KOPT-K1 (cell line): ENCODE results near the gene C4B.
"Not testable (repeated sequence)": the region's sequence is repeated elsewhere in the genome, so short reads cannot be mapped to it uniquely, and the experiment has no call there.

Source experiments
- H3K27ac ChIP-seq: fragments of 200-600 bp; sonication (generic); 2 replicates; pipeline ENCODE4 v1.5.1; 2016; ENCODE audit warnings: antibody characterized with exemption, mild to moderate bottlenecking, low read depth, low read length; ENCODE audit not compliant: poor library complexity, severe bottlenecking
- H3K36me3 ChIP-seq: fragments of 200-600 bp; sonication (generic); 2 replicates; pipeline ENCODE4 v1.5.1; 2017; ENCODE audit warnings: antibody characterized with exemption, mild to moderate bottlenecking, low read length, moderate library complexity; ENCODE audit not compliant: insufficient read depth
- H3K9me3 ChIP-seq: fragments of 200-600 bp; sonication (generic); 2 replicates; pipeline ENCODE4 v1.5.1; 2017; ENCODE audit warnings: antibody characterized with exemption, low read length, mild to moderate bottlenecking; ENCODE audit not compliant: insufficient read depth, poor library complexity, severe bottlenecking

Gene C4B

DNA sequence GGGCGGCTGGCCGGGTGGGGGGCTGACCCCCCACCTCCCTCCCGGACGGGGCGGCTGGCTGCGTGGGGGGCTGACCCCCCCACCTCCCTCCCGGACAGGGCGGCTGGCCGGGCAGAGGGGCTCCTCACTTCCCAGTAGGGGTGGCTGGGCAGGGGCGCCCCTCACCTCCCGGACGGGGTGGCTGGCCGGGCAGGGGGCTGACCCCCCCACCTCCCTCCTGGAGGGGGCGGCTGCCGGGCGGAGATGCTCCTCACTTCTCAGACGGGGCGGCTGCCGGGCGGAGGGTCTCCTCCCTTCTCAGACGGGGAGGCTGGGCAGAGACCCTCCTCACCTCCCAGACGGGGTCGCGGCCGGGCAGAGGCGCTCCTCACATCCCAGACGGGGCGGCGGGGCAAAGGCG, 38.5 kb upstream of the C4B start:
- not testable (repeated sequence) for H3K27ac ChIP-seq, H3K9me3 ChIP-seq, H3K36me3 ChIP-seq

DNA sequence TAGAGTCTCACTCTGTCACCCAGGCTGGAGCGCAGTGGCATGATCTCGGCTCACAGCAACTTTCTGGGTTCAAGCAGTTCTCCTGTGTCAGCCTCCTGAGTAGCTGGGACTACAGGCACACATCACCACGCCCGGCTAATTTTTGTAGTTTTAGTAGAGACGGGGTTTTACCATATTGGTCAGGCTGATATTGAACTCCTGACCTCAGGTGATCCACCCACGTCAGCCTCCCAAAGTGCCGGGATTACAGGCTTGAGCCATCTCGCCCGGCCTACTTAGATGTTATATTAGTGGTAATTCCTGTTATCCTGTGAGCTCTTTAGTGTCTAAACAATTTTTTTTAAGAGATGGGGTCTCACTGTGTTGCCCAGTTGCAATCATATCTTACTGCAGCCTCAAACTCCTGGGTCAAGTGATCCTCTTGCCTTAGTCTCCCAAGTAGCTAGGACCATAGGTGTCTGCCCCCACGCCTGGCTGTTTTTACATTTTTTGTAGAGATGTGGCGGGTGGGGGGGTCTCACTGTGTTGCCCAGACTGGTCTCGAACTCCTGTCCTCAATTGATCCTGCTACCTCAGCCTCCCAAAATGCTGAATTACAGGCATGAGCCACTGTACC, 36.7 kb upstream of the C4B start:
- no peaks in the 10 kb centered on the region for H3K36me3 ChIP-seq
- no peak overlapping the region for H3K27ac ChIP-seq

DNA sequence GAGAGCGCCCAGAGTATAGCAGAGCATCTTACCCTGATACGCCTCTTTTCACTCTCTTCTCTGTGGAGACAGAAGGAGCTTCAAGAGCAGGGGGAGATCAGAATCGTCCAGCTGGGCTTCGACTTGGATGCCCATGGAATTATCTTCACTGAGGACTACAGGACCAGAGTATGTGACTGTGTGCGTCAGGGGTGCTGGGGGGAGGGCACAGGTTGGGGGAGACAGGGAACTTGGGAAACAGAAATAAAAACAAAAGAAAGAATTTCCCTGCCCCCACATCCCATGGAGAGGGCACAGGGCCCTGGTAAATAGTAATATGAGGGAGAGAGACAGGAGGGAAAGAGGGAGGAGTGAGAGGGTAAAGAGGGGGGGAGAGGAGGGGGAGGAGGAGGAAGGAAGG, 35.8 kb upstream of the C4B start:
- Histone ChIP-seq H3K9me3 (no peaks in the 10 kb centered on the region), H3K27ac (no peak overlapping the region), H3K36me3 (no peaks in the 10 kb centered on the region)

More for the DNA sequence above, 36.7 kb upstream of the C4B start:
- H3K9me3 ChIP-seq: no peaks in the 10 kb centered on the region

DNA sequence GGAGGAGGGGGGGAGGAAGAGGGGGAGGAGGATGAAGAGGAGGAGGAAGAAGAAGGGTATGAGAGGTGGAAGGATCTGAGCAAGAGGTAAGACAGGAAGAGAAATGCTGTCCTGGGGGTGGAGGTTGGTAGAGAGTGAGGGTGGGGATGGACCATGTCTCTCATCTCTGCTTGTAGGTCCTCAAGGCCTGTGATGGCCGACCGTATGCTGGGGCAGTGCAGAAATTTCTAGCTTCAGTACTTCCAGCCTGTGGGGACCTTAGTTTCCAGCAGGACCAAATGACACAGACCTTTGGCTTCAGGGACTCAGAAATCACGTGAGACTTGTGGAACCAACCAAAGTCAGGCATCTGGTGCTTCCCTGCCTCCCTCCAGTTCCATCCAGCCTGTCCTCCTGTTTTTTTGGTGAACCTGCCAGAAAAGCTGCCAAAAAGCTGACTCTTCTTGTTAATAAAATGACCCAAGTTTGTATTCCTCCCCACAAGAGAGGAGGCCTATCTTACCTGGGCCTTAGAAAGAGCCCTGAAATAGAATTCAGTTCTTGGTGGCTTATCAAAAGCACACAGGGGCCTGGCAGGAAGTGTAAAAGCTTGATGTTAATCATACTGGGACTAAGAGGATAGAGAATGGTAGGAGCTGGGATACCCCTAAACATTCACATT, 35.2 kb upstream of the C4B start:
- no peak overlapping the region for H3K27ac ChIP-seq
- H3K9me3 ChIP-seq: no peaks in the 10 kb centered on the region
- H3K36me3 ChIP-seq: no peaks in the 10 kb centered on the region

DNA sequence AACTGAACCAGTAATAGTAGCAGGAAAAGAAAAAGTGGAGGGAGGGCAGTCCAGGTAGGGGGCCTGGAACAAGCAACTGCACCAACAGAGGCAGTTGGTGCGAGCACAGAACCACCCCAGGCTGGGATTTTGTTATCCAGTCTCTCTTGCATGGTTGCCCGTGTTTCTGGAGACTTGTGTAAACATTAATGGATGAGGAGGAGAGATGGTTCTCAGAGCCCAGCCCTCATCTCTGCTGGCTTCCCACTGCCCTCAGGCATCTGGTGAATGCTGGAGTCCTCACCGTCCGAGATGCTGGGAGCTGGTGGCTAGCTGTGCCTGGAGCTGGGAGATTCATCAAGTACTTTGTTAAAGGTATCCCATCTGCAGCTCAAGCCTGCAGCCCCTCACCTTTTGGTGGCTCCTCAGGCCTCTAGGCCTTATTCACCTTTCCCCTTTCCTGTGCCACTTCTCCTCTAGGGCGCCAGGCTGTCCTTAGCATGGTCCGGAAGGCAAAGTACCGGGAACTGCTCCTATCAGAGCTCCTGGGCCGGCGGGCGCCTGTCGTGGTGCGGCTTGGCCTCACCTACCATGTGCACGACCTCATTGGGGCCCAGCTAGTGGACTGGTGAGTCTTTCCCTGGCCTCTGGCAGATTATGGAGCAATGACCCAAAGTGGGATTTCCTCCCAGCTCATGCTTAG, 34.3 kb upstream of the C4B start:
- H3K9me3 ChIP-seq, H3K27ac ChIP-seq, H3K36me3 ChIP-seq: not testable (repeated sequence)

DNA sequence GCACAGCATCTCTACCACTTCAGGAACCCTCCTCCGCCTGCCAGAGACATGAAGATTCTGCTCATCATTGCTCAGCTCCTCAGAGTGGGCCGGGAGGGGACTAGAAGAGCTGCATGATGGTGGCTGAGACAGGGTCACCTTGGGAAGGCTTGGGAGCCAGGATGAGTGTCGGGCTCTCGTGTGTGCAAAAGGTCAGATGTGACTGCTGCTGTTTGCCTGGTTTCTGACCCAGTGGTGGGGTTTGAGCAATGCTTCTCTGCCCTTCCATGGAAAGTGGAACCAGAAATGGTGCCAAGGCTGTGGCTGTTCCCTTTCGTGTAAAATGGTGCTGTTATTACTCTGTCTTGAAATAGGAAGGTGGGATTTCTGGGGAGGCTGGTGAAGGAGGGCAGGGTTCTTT, 33.6 kb upstream of the C4B start:
- not testable (repeated sequence) for H3K36me3 ChIP-seq, H3K27ac ChIP-seq, H3K9me3 ChIP-seq

DNA sequence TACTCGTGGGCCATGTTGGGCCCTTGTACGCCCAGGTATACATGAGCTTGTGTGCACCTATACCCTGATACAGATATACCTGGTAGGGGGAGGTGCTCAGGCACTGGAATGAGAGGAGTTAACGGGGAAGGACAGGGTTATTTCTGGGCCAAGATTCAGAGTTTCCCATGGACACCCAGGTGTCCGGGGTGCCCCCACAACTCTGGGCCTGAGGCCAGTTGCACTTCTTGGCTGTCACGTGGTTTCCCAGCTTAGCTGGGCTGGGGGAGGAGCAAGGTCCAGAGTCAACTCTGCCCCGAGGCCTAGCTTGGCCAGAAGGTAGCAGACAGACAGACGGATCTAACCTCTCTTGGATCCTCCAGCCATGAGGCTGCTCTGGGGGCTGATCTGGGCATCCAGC, 32.9 kb upstream of the C4B start, which contains the start of gene C4A:
Gene C4A (plus strand): TSS at position 314 of the 400 bp plus-strand sequence. CDS start 51 bp downstream, at position 365.
- H3K36me3 ChIP-seq, H3K27ac ChIP-seq, H3K9me3 ChIP-seq: not testable (repeated sequence)

DNA sequence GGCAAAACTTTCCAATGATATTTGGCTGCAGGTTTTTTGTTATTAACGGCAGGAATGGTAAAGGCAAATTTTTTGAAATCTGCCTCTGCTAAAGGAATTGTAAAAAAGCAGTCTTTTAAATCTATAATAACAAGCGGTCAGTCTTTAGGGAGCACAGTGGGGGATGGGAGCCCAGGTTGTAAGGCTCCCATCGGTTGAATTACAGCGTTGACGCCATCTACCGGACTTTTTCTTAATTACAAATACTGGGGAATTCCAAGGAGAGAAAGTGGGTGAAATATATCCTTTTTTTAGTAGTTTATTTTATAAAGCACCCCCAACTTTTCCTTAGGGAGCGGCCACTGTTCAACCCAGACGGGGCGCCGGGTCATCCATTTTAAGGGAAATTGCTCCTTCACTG, 25.2 kb upstream of the C4B start:
- not testable (repeated sequence) for H3K27ac ChIP-seq, H3K9me3 ChIP-seq, H3K36me3 ChIP-seq

DNA sequence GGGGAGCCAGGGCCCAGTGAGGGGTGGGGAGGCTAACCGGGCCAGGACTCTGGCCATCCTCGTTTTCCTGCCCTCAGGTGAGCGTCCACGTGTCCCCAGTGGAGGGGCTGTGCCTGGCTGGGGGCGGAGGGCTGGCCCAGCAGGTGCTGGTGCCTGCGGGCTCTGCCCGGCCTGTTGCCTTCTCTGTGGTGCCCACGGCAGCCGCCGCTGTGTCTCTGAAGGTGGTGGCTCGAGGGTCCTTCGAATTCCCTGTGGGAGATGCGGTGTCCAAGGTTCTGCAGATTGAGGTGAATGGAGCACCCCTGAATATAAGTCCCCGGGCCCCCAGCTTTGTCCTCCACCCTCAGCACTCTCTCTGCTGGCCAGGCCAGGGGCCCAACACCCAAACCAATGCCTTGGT, 20.2 kb upstream of the C4B start:
- H3K36me3 ChIP-seq, H3K27ac ChIP-seq, H3K9me3 ChIP-seq: not testable (repeated sequence)

DNA sequence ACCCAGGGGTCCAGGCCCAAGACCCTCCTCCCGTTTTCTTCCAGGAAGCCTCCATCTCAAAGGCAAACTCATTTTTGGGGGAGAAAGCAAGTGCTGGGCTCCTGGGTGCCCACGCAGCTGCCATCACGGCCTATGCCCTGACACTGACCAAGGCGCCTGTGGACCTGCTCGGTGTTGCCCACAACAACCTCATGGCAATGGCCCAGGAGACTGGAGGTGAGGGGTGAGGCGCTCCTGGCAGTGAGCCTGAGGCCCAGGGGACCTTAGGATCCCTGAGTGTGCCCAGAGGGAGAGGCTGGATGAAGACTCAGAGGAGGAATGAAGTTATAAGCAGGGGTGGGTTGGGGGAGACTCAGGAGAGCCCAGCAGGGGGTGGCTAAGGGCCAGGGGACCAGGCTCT, 18.2 kb upstream of the C4B start:
- H3K27ac ChIP-seq, H3K36me3 ChIP-seq, H3K9me3 ChIP-seq: not testable (repeated sequence)

DNA sequence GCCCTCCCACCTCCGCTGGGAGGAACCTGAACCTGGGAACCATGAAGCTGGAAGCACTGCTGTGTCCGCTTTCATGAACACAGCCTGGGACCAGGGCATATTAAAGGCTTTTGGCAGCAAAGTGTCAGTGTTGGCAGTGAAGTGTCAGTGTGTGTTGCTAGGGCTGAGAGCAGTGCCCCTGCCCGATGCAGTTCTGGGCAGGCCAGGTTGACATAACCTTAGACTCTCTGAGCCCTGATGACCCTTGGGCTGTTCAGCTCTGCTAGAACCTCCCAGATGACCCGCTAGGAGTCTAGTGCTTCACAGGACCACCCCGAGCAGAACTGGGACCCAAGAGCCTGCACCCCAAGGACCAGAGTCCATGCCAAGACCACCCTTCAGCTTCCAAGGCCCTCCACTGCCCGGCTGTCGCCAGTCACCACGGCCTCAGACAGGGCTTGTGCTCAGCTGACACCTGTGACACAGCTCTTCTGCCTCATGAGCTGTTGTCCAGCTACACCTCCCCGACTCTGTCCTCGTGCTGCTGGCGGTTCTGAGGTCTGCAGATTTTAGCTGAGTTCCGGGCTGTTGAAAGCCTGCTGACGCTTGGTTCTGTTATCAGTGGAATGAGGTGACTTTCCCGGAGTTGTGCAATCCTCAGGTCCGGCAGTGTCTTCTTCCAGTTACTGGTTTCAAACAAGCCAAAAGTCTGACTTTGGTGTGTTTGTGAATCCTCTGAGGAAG, 11.9 kb upstream of the C4B start:
- H3K27ac ChIP-seq, H3K9me3 ChIP-seq, H3K36me3 ChIP-seq: not testable (repeated sequence)

DNA sequence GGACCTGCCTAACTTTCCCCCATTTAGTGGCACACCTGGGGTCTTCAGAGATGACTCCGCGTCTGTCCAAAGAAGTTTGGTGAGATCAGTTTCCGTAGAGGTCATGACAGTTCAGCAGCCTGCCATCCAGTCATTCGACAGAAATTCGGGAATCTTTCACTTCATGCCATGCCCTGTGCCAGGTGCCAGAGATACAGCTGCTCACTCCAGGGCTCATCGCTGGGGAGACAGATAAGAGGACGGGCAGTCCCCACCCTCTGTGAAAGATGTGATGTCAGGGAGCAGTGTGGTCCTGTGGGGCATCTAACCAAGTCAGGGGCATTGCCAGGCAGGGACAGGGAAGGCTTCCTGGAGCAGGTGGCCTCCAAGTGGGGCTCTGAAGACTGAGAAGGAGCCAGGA, 11.3 kb upstream of the C4B start:
- H3K9me3 ChIP-seq, H3K36me3 ChIP-seq, H3K27ac ChIP-seq: not testable (repeated sequence)

DNA sequence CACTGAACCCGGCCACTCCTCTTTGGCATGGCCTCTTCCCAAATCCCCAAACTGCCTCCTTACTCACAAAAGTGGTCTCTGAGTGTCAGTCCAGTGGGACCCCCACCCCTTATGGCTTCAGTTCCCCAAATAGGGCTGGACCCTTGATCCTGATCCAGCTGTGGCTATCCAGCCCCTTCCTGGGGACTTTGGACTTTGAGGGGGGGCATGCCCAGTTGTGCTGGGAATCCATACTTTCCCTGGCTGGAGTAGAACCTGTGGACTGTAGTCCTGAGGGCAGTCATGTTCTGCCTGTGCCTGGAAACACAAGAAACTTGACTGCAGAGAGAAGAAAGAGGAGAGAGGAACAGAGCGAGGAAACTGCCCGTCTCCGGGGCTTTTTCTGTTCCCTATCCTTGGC, 10.2 kb upstream of the C4B start:
- H3K27ac ChIP-seq, H3K9me3 ChIP-seq, H3K36me3 ChIP-seq: not testable (repeated sequence)

DNA sequence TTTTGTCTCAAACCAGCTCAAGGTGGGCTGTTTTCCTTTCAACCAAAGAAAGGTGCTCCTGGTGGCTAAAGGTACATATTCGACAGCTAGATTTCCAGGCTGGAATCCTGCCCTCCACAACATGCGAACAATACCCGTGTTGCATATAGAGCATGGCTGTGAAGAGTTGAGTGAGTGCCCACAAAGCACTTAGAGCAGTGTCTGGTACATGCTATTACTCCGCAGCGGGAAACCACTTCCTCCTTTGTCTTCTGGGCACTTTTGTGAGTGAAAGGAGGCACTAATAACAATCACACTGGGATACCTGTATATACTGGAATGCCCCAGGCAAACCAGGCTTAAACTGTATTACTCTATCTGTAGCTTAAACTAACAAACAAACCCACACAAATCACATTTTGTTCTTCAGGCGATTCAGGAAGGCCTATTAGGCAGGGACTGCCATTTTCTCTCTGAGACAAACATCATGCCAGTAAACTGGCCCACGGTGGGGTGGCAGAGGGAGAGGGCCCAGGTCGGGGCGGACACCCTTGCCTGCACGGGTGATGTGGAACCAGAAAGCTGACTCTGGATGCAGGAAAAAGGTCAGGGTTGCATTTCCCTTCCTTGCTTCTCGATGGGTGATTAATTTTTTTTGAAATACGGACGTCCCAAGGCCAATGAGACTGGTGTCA, 9.6 kb upstream of the C4B start:
- not testable (repeated sequence) for H3K36me3 ChIP-seq

DNA sequence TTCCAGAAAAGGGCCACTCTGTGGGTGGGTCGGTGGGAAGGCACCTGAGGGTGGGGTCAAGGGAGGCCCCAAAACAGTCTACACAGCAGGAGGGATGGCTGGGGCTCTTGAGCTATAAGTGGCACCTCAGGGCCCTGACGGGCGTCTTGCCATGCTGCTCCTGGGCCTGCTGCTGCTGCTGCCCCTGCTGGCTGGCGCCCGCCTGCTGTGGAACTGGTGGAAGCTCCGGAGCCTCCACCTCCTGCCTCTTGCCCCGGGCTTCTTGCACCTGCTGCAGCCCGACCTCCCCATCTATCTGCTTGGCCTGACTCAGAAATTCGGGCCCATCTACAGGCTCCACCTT, 9.1 kb upstream of the C4B start:
- not testable (repeated sequence) for H3K36me3 ChIP-seq, H3K27ac ChIP-seq, H3K9me3 ChIP-seq

More for the DNA sequence above, 9.6 kb upstream of the C4B start:
- H3K27ac ChIP-seq, H3K9me3 ChIP-seq: not testable (repeated sequence)
